Fibroblast of skin of right biceps (primary cell): Measurements from ENCODE around the gene CAGE1.
"Not testable (repeated sequence)": the region's sequence is repeated elsewhere in the genome, so short reads cannot be mapped to it uniquely, and the experiment has no call there.

Experiments
- DNase-seq: peaks from one replicate; pipeline ENCODE4 v3.0.0-alpha.2; 2013

CAGE1 gene

GRCh38 chr6:7406743-7407142, 17.2 kb upstream of the CAGE1 start:
- no peak for DNase-seq

DNA sequence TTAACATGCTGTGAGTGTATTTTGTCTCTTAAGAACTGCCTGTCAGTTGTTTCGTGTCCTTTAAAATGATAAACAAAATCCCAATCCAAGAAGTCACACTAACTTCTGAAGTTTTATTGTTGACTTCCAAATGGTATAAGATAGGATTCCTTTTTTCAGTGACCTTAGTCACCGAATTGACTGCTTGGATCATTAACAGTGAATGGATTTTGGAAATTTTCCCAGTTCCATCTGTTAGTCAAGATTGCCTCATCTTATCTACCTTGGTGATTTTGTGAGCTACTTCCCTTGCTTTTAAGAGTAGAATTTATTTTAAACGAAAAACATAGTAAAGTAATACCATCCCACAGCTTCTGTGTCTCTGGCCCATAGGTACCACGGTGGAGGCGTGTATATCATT, 15.0 kb upstream of the CAGE1 start:
- DNase-seq, result no peak

GRCh38 chr6:7402716-7403115, 13.2 kb upstream of the CAGE1 start:
- no peak for DNase-seq

DNA sequence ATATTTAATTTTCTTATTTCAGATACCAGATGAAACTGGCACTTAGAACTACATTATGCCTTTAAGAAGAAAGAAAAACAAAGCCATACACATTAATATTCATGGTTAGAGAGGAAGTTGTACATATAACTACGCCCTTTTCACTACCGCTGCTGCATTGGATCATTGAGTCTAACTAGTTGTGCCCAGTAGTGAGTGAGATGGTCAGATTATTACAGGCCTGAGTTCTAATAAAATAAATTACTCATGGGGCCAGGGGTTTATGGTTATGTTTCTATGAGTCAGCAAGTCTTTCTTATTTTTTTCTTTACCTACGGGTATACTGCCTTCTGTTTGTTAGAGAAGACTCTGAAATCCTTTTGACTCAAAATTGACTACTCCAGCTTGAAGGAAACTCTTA, 11.5 kb upstream of the CAGE1 start:
- no peak for DNase-seq

GRCh38 chr6:7392402-7392801, 2.9 kb upstream of the CAGE1 start:
- DNase-seq, result no peak

DNA sequence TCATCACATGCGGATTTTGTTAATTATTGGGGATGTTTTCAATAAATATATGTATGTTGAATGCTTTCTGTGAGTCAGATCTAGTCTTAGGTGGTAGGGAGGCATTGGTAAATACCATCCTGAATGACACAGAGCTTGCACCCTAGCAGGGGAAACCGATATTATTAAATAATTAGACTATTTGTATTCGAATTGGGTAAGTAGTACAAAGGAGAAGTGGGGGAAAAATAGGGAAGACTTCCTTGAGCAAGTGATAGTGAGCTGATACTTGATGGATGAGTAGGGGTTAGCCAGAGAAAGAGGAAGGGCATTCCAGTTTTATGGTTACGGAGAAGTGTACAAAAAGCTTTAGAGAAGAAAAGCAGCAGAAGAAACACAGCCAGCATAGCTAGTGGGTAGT, 1.6 kb upstream of the CAGE1 start:
- DNase-seq, result peak; percentile 7

DNA sequence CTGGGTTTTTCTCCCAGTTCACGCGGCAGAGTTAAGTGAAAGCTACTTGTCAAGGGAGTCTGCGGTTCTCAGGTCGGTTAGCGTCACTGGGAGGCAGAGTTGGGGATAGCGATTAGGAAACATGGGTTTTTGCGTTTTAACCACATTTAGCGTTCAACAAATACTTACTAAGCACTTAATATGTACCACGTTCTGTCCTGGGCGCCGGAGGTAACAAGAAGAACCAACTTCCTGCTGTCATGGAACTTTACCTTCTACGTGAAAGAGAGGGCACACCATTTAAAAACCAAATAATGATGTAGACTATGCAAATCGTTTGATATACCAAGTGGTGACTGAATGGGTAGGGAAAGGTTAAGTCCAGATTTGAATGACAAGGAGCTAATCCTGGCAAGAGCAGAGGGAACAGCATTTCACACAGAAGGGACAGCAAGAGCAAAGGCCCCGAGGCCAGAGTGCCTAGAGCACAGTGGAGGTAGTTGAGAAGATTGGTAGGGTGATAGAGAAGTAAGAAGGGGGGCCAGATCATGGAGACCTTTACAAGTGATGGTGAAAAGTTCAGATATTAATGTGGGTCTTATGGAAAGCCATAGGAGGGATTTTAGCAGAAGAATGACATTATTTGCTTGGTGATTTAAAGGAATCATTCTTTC, 810 bp upstream of the CAGE1 start:
- DNase-seq, result no peak

- no peak for DNase-seq
These were observed 436 bp downstream of the CAGE1 start for GRCh38 chr6:7389162-7389450.

DNA sequence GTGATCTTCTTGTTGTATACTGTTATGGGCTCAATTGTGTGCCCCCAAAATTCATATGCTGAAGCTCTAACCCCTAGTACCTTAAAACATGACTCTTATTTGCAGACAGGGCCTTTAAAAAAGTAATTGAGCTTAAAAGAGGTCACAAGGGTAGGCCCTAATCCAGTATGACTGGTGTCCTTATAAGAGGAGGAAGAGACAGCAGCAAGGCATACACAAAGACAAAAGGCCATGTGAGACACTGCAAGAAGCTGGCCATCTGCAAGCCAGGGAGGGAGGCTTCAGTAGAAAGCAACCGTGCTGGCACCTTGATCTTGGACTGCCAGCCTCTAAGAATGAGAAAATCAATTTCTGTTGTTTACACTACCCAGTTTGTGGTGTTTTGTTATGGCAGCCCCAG, 8.4 kb downstream of the CAGE1 start:
- DNase-seq, result no peak

DNA sequence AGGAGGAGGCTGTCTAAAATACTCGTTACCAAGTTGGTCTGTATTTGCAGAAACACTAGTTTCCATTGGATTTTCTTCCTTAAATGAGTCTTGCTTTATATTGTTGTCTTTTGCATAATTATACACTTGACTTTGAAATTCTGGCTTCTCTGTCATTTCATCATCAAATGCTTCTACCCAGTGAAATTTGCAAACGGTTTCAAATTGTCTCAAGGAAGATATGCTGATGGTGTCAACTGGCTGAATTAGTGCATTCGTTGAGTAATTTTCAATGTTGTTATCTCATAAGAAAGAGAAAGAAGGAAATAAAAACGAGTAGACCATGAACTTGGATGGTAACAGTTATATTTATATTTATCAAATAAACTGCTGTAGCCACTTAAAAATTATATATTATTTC, 10.8 kb downstream of the CAGE1 start:
- no peak for DNase-seq

GRCh38 chr6:7377961-7378360, 11.6 kb downstream of the CAGE1 start:
- DNase-seq, result no peak

GRCh38 chr6:7373739-7374138, 15.8 kb downstream of the CAGE1 start:
- DNase-seq, result no peak

GRCh38 chr6:7367408-7367807, 22.1 kb downstream of the CAGE1 start:
- no peak for DNase-seq

GRCh38 chr6:7351916-7352315, 37.6 kb downstream of the CAGE1 start:
- DNase-seq, result not testable (repeated sequence)

DNA sequence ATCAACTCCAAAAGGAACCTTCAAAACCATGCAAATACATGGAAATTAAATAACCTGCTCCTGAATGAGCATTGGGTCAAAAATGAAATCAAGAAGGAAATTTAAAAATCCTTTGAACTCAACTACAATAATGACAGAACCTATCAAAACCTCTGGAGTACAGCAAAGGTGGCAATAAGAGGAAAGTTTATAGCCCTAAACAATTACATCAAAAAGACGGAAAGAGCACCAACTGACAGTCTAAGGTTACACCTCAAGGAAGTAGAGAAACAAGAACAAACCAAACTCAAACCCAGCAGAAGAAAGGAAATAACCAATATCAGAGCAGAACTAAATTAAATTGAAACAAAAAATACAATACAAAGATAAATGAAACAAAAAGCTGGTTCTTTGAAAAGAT, 39.0 kb downstream of the CAGE1 start:
- DNase-seq, result not testable (repeated sequence)

- DNase-seq, result not testable (repeated sequence)
These were observed 42.0 kb downstream of the CAGE1 start for GRCh38 chr6:7347551-7347997.

DNA sequence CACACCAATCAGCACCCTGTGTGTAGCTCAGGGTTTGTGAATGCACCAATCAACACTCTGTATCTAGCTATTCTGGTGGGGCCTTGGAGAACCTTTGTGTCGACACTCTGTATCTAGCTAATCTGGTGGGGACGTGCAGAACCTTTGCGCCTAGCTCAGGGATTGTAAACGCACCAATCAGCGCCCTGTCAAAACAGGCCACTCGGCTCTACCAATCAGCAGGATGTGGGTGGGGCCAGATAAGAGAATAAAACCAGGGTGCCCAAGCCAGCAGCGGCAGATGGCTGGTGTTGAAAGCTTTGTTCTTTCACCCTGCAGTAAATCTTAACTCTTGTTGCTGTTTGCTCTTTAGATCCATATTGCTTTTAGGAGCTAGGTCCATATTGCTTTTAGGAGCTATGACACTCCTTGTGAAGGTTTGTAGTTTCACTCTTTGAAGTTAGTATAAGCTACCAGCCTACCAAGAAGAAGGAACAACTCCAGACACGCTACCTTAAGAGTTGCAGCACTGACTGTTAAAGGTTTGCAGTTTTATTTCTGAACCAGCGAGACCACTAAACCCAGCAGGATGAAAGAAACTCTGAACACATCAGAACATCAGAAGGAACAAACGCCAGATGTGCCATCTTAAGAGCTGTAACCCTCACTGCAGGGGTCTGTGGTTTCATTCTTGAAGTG, 44.6 kb downstream of the CAGE1 start:
- not testable (repeated sequence) for DNase-seq

DNA sequence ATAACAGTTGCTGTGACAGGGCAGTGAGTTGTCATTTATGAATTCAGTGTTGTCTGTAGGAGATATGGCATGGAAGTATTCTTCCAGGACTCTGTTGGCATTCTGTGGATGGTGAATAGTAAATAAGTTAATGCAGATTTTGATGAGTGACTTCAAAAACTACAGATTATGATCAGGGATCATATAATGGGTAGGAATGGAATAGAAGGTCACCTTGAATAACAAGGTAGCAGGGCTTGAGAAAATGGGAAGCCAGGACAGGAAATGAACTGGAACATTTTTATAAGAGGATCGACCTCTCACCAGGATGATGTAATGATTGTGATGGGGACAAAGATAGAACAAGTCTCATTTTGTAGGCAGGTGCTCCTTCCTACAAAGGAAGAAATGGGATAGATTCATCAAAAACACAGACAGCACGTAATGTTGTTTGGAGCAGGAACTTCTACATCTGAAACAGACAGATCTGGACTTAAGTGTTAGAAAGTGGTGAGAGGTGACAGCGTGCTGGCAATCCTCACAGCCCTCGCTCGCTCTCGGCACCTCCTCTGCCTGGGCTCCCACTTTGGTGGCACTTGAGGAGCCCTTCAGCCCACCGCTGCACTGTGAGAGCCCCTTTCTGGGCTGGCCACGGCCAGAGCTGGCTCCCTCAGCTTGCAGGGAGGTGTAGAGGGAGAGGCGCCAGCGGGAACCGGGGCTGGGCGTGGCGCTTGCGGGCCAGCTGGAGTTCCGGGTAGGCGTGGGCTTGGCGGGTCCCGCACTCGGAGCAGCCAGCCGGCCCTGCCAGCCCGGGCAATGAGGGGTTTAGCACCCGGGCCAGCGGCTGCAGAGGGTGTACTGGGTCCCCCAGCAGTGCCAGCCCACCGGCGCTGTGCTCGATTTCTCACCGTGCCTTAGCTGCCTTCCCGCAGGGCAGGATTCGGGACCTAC, 45.7 kb downstream of the CAGE1 start:
- DNase-seq, result no peak

GRCh38 chr6:7341989-7342742, 47.4 kb downstream of the CAGE1 start:
- DNase-seq, result peak; percentile 26

DNA sequence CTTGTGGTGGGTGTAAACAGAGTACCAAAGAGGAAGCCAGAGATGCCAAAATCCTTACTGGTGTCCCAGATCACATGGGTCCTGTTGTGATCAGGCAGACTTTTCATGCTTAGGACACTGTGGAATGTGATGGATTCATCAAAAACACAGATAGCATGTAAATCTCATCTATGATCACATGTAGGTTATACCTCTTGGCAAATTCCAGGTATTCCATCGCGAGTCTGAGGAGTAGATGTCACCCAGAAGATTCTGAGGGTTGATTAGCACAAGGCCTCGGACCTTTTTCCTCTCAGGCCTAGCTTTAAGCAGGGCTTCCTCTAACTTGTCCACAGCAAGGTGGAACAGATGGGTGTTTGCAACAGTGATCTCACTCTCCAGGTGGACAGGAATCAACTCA, 48.3 kb downstream of the CAGE1 start:
- DNase-seq, result no peak

DNA sequence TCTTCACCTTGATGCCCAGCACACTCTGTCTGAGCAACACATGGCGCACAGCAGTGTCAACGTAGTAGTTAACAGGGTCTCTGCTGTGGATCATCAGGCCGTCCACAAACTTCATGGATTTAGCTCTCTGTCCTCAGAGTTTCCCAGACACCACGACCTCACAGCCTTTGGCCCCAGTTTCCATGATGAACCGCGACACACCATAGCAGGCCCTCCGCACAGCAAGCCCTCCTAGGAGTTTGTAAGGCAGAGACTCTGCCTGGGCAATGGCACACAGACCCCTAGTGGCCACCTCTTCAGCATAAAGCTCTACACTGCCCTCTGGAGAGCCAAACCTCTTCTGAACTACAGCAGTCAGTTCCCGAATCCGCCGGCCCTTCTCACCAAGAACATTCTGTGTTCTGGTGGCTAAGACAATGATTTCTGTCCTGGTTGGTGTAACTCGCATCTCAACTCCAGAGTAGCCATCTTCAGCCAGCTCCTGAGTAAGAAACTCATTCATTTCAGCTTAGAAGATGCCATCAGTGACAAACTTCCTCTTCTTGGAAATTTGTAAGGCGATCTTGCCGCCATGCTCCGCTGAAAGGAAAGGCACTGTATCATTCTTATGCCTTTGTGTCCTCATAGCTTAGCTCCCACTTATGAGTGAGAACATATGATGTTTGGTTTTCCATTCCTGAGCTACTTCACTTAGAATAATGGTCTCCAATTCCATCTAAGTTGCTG, 50.4 kb downstream of the CAGE1 start:
- peak; percentile 16 for DNase-seq

DNA sequence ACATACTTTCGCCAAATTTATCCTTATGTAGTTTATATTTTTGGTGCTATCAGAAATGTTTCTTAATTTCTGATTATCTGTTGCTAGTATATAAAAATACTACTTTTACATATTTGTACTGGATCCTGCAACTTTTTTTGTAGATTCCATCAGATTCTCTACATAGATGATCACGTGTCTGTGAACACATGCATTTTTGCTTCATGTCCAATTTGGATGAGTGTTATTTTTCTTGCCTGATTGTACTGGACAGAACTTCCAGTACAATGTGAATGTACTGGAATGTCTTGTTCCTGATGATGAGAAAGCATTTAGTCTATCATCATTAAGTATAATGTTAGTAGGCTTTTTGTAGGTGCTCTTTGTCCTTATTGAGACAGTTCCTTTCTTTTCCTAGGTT, 51.5 kb downstream of the CAGE1 start:
- DNase-seq, result no peak

- no peak for DNase-seq
These were observed 54.0 kb downstream of the CAGE1 start for GRCh38 chr6:7335519-7335918.
